K562 (cell line): ENCODE data around the gene GCGR. TPM values are rescaled to one million over a fixed set of nuclear protein-coding genes. Genes with fewer than 3 reads are reported as not detected.
A peak's percentile ranks its signal among the peaks of the same experiment; 100 is the strongest.

Source experiments
- CEBPZ ChIP-seq: fragments of 150-350 bp; IDR thresholded peaks from 2 replicates; pipeline ENCODE4 v1.6.1; 2014; ENCODE audit warnings: low read depth, mild to moderate bottlenecking, low read length, borderline replicate concordance
- CREB1 ChIP-seq, 2 experiments: sonication (generic) in 1 of 2; formaldehyde crosslinking in 1 of 2; IDR thresholded peaks; 2 replicates each; pipeline versions ENCODE4 v1.6.1 to v1.8.0; 2012 to 2022; ENCODE audit warnings: inconsistent platforms in 1 of 2, mild to moderate bottlenecking in 1 of 2, missing genetic modification reagents in 1 of 2, moderate library complexity in 1 of 2
- CREB3 ChIP-seq: fragments of 450-650 bp; conservative IDR thresholded peaks from 2 replicates; pipeline ENCODE4 v1.6.1; 2016; ENCODE audit warnings: missing genetic modification characterization, low read depth, mild to moderate bottlenecking, missing compliant biosample characterization, moderate library complexity
- DDX20 ChIP-seq: fragments of 450-650 bp; IDR thresholded peaks from 2 replicates; pipeline ENCODE4 v1.6.1; 2016; ENCODE audit warnings: missing genetic modification characterization, low read depth, mild to moderate bottlenecking, missing compliant biosample characterization, moderate library complexity
- DIDO1 ChIP-seq: fragments of 450-650 bp; IDR thresholded peaks from 2 replicates; pipeline ENCODE4 v1.6.1; 2016; ENCODE audit warnings: low read depth, missing biosample characterization, missing genetic modification characterization
- ELF1 ChIP-seq: fragments of 200-800 bp; sonication (Bioruptor generic); IDR thresholded peaks from 2 replicates; pipeline ENCODE4 v1.6.1; 2016; ENCODE audit warnings: missing genetic modification characterization, missing compliant biosample characterization
- HDAC2 ChIP-seq: fragments of 450-650 bp; IDR thresholded peaks from 2 replicates; pipeline ENCODE4 v1.6.1; 2016; ENCODE audit warnings: mild to moderate bottlenecking
- HNRNPUL1 ChIP-seq: fragments of 200-400 bp; formaldehyde crosslinking; IDR thresholded peaks from 2 replicates; pipeline ENCODE4 v1.6.1; 2017; ENCODE audit warnings: low read length
- JUN ChIP-seq, 2 experiments: sonication (generic) in 1 of 2; formaldehyde crosslinking in 1 of 2; IDR thresholded peaks; 2 replicates each; pipeline versions ENCODE4 v1.6.1 to v1.8.0; 2012 to 2022; ENCODE audit warnings: borderline replicate concordance in 2 of 2, mild to moderate bottlenecking in 2 of 2, improper control_type of control experiment in 1 of 2, low read depth in 1 of 2, low read length in 1 of 2, missing genetic modification reagents in 1 of 2
- NR2C2 ChIP-seq, 2 experiments: fragments of 200-800 bp in 1 of 2; sonication (Bioruptor generic) in 1 of 2; sonication (generic) in 1 of 2; formaldehyde crosslinking in 1 of 2; IDR thresholded peaks; 2 replicates each; pipeline versions ENCODE4 v1.6.1 to v1.8.0; 2016 to 2022; ENCODE audit warnings: mild to moderate bottlenecking in 1 of 2, missing compliant biosample characterization in 1 of 2, missing genetic modification characterization in 1 of 2, missing genetic modification reagents in 1 of 2
- SP2 ChIP-seq: IDR thresholded peaks from 2 replicates; pipeline ENCODE4 v1.6.1; 2011; ENCODE audit warnings: mild to moderate bottlenecking, low read depth, low read length, moderate library complexity; ENCODE audit not compliant: poor library complexity, severe bottlenecking; ENCODE audit errors: extremely low read depth
- SRSF1 ChIP-seq: fragments of 200-400 bp; formaldehyde crosslinking; IDR thresholded peaks from 2 replicates; pipeline ENCODE4 v1.6.1; 2017; ENCODE audit warnings: mild to moderate bottlenecking, low read depth, low read length, moderate library complexity
- SRSF3 ChIP-seq: fragments of 200-400 bp; formaldehyde crosslinking; IDR thresholded peaks from 2 replicates; pipeline ENCODE4 v1.6.1; 2016; ENCODE audit warnings: mild to moderate bottlenecking, low read length, moderate library complexity; ENCODE audit not compliant: insufficient read depth
- TAF1 ChIP-seq: IDR thresholded peaks from 2 replicates; pipeline ENCODE4 v1.6.1; 2011; ENCODE audit warnings: mild to moderate bottlenecking, low read length, moderate library complexity; ENCODE audit not compliant: insufficient read depth, control insufficient read depth, severe bottlenecking; ENCODE audit errors: extremely low read depth
- ZBED1 ChIP-seq: IDR thresholded peaks from 2 replicates; pipeline ENCODE4 v1.6.1; 2014
- ZBTB8A ChIP-seq: fragments of 450-650 bp; IDR thresholded peaks from 2 replicates; pipeline ENCODE4 v1.6.1; 2018; ENCODE audit warnings: mild to moderate bottlenecking, moderate library complexity; ENCODE audit not compliant: partially characterized antibody
- ZKSCAN3 ChIP-seq: fragments of 250-450 bp; sonication (Bioruptor Pico); IDR thresholded peaks from 2 replicates; pipeline ENCODE4 v1.4.0; 2020
- ZNF165 ChIP-seq: fragments of 250-450 bp; sonication (Bioruptor Pico); IDR thresholded peaks from 2 replicates; pipeline ENCODE4 v1.4.0; 2020; ENCODE audit warnings: borderline replicate concordance
- ZNF263 ChIP-seq: sonication (generic); formaldehyde crosslinking; IDR thresholded peaks from 2 replicates; pipeline ENCODE4 v1.8.0; 2022; ENCODE audit warnings: mild to moderate bottlenecking, missing genetic modification reagents, borderline replicate concordance
- polyA plus RNA-seq, 8 experiments: library from polyadenylated mRNA; depleted of rRNA in 4 of 8; stranded (reverse) in 5 of 8; unstranded in 3 of 8; fragments of >200 nt; fragmentation: Nextera tagmentation in 2 of 8; fragmentation: Illumina TruSeq in 1 of 8; extraction: Ambion mirVana in 2 of 8; extraction: Trizol in 1 of 8; gene quantifications; 2 replicates each; pipeline versions ENCODE4 v1.2.1 to v1.2.3, GENCODE V29; 2011 to 2014; ENCODE audit warnings: inconsistent platforms in 1 of 8, missing spikeins in 1 of 8
- total RNA-seq, 7 experiments: library from RNA; depleted of rRNA in 6 of 7; stranded (reverse); fragments of >200 nt in 6 of 7; fragmentation: Illumina TruSeq in 2 of 7; extraction: Trizol in 2 of 7; gene quantifications; 2 replicates each; pipeline versions ENCODE4 v1.2.1 to v1.2.3, GENCODE V29; 2011 to 2021; ENCODE audit warnings: low replicate concordance in 1 of 7

GCGR gene
- total and polyA plus RNA-seq, 9 of the 15 experiments (the other 6 are each of a cell fraction or from before 2014, with no cell fraction given) = not detected

GRCh38 chr17:81821603-81822311 lies 17.8 kb downstream of the GCGR start (continued):
- TF ChIP-seq CREB3 = peak; percentile 92; the same call in 1 of the 2 replicates
- TF ChIP-seq NR2C2 (CRISPR knock-in tag; IDR thresholded peaks at IDR 0.05) = 0 out of 2 replicates have a peak, but pooled peaks have one; percentile 30
- peak; percentile 87 for TF ChIP-seq NR2C2 (tag; IDR thresholded peaks at IDR 0.05)
- TF ChIP-seq ELF1 = peak; percentile 51; the same call in 1 of the 2 replicates
- no peak for TF ChIP-seq ZNF165
- TF ChIP-seq ZNF263 (CRISPR knock-in tag) = peak; percentile 93
- TF ChIP-seq SP2 = no peak
- TF ChIP-seq JUN (IDR thresholded peaks at IDR 0.05; ENCODE audit: borderline replicate concordance, low read depth, low read length) = peak; percentile 26; the same call in 1 of the 2 replicates
- no peak for TF ChIP-seq JUN (CRISPR knock-in tag; IDR thresholded peaks at IDR 0.05; ENCODE audit: borderline replicate concordance)
- TF ChIP-seq CEBPZ = no peak
- no peak for TF ChIP-seq SRSF3
- peak; percentile 72; the same call in 1 of the 2 replicates for TF ChIP-seq HDAC2
- TF ChIP-seq ZKSCAN3 = no peak
- TF ChIP-seq DDX20 (tag) = no peak
- TF ChIP-seq ZBED1 = no peak
- no peak for TF ChIP-seq DIDO1 (tag)
- TF ChIP-seq CREB1 (IDR thresholded peaks at IDR 0.05) = no peak
- no peak for TF ChIP-seq CREB1 (CRISPR knock-in tag; IDR thresholded peaks at IDR 0.05)
- no peak for TF ChIP-seq HNRNPUL1
- TF ChIP-seq ZBTB8A = no peak
- no peak for TF ChIP-seq SRSF1
- TF ChIP-seq TAF1 = no peak
